Pulmonary artery endothelial cell (primary cell): Measurements from ENCODE around the gene PSTPIP2. TPM values are rescaled to one million over a fixed set of nuclear protein-coding genes. Genes with fewer than 3 reads are reported as not detected.
A peak's percentile ranks its signal among the peaks of the same experiment; 100 is the strongest.
"Not testable (repeated sequence)": the region's sequence is repeated elsewhere in the genome, so short reads cannot be mapped to it uniquely, and the experiment has no call there.

Experiments
- DNase-seq: peaks from one replicate; pipeline ENCODE4 v3.0.0-alpha.2; 2011; ENCODE audit warnings: low read depth, low spot score
- total RNA-seq: library from RNA; depleted of rRNA; stranded (reverse); fragments of >200 nt; gene quantifications from 2 replicates; pipeline ENCODE4 v1.2.3, GENCODE V29; 2014

Gene PSTPIP2, protein sequence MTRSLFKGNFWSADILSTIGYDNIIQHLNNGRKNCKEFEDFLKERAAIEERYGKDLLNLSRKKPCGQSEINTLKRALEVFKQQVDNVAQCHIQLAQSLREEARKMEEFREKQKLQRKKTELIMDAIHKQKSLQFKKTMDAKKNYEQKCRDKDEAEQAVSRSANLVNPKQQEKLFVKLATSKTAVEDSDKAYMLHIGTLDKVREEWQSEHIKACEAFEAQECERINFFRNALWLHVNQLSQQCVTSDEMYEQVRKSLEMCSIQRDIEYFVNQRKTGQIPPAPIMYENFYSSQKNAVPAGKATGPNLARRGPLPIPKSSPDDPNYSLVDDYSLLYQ
- total RNA-seq, result 2.0 and 7.5 TPM in 2 replicates

GRCh38 chr18:46071653-46072375 is at the start of gene PSTPIP2:
PSTPIP2 (minus strand) TSS chr18:46072260; CDS start chr18:46072188, 72 bp downstream.
- DNase-seq, result no peak

- no peak for DNase-seq
Observed at GRCh38 chr18:46113751-46114150, 41.7 kb upstream of the PSTPIP2 start.

- DNase-seq, result no peak
Observed at GRCh38 chr18:46110406-46110805, 38.3 kb upstream of the PSTPIP2 start.

DNA sequence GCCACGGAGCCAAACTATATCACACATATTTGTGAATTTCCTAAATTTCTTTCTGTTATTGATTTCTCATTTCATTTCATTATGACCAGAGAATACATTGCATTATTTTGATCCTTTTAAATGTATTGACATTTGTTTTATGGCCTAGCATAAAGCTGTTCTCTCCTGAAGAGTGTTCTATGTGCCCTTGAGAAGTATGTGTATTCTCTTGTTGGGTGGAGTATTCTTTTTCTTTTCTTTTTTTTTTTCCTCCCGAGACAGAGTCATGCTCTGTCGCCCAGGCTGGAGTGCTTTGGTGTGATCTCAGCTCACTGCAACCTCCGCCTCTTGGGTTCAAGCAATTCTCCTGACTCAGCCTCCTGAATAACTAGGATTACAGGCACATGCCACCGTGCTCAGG is 37.3 kb upstream of the PSTPIP2 start:
- no peak for DNase-seq

DNA sequence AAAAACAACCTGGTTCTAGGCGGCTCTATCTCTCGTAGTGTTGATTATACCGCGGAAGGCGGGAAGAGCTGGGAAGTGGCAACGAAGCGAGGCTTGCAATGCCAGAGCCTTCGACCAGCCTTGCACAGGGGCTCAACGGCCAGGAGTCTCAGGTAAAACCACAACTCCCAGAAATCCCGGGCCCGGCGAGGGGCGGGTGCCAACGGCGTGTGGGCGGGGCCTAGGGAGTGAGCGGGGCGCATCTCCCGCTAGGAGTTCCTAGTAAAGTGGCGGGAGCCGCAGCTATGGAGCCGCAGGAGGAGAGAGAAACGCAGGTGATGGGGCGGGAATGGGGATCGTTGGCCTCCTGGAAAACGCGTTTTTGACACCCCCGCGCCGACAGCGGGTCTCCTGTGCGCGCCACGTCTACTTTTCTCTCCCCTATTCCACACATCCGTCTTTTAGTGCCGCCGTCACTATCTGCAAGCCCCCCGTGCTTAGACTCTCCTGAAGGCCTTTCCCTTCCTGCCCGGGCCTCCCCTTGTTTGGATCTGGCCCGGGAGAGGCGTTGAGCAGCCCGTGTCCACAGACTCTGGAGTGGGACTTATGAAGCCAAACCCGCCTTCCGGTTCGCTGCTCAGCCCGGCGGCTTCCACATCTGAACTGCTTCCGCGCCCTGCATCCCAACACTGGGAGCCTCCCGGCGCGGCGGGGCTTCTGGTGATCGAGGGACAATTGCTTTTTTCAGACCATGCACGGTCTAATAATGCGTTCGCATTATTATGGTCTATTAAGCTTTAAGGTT is 32.3 kb upstream of the PSTPIP2 start, which contains the start of gene HAUS1:
Gene HAUS1, plus strand, starts transcription at position 258 of the 784 bp plus-strand sequence. Its CDS starts 27 bp downstream, at position 285.
- peak; percentile 33 for DNase-seq

- DNase-seq, result no peak
Observed at GRCh38 chr18:46099463-46099862, 27.4 kb upstream of the PSTPIP2 start.

DNA sequence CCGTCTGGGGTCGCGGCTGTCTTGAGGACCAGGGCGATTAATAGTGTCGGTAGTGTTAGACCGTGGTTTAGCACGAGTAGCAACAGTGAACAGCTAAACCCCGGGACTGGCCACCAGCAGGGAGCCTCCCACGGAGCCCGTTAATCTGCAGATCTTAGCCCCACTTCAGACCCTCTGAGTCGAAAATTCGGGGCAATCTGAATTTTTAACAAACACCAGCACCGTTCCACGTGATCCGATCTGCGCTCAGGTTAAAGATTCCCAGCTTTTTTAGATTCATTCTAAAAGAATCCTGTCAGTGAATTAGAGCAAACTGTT is 26.5 kb upstream of the PSTPIP2 start:
- DNase-seq, result no peak

DNA sequence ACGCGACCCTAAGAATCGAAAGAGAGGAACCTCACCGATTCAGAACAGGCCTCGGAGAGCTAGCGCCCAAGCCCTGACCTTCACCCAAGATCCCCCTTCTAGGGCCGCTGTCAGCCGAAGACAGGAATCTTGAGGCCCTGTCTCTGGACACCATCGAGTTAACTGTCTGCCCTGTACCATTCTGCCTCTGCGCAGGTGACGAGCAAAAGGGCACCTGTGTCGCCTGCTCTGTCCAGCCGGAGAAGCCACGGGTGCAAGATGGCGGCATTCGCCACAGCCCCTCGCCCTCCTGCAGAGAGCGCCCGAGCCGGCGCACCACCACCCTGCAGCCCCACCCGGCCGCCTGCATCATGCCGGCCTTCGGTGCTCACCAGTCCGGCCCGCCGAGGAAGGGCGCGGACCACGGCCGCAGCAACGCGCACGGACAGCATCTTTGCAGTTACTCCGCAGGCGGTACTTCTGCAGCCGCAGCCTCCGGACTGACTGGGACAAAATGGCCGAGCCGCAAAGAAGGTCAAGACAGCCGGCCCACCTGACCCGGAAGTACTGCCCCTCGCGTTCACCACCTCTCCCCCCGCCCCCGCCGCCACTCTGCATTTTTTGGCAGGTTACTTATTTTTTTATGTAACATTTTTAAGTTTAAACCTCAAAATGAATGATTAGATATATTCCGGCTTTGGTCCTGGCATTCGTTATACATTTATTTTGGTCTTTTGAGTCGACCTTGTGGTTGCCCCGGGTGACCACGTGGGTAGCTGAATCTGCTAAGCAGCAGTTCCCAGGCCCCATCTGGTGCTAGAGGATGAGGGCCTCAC is 25.9 kb upstream of the PSTPIP2 start, which contains the start of gene ATP5F1A:
Gene ATP5F1A, minus strand, starts transcription at position 496 of the 815 bp plus-strand sequence. Its CDS starts 65 bp downstream, at position 431.
- no peak for DNase-seq

DNA sequence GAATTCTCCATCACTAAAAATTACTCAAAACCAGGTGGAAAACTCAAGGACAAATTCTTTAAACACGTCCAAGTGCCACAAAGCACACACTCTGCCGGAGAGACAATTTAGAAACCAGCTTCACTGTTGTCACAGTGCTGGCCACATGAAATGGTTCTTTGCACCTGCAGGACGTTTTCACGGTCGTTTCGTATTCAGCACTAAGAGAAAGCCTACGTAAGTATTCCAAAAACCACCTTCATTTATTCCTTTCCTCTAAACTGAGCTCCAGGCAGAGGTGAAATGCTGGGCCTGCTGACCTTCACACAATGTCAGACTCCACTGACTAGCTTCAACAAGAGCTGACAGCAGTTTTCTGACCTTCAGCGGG is 25.4 kb upstream of the PSTPIP2 start:
- DNase-seq, result no peak

- DNase-seq, result no peak
Observed at GRCh38 chr18:46096651-46097300, 24.7 kb upstream of the PSTPIP2 start.

- DNase-seq, result no peak
Observed at GRCh38 chr18:46095532-46095931, 23.5 kb upstream of the PSTPIP2 start.

GRCh38 chr18:46088501-46088900 is 16.4 kb upstream of the PSTPIP2 start:
- DNase-seq, result not testable (repeated sequence)

DNA sequence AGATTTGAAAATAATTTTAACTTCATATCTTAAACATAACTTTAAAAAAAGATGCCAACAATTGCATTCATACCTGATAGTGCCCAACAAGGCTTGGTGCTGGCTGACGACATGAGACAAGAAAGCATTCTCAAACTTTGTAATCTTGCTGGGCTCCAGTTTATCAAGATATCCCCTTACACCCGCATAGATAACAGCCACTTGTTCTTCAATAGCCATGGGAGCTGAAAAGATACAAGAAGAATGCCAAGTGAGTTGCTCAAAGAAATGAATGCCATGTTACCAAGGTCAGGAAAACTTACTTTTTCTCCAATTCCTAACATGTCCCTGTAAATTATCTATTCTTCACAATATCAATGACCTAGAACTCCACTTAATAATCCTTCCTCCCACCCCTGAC is 12.4 kb upstream of the PSTPIP2 start:
- DNase-seq, result no peak

DNA sequence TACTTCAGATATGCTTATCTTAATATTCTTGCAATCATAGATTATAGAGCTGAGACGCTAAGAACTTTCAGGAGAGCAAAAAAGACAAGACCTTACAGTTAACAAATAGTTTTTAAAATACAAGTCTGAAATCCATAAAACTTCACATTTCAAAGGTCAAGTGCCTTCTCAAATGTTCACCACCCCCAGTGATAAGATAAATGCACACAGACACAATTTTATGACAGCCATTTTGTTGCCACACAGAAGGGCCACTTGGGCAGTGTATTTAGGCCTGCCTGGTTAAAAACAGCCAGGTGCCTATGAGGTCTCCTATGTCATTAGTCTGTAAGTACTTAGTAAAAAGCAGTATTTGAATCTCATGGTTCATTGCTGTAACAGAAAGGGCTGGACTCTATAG is 8.1 kb upstream of the PSTPIP2 start:
- no peak for DNase-seq

- no peak for DNase-seq
Observed at GRCh38 chr18:46079336-46079735, 7.3 kb upstream of the PSTPIP2 start.

DNA sequence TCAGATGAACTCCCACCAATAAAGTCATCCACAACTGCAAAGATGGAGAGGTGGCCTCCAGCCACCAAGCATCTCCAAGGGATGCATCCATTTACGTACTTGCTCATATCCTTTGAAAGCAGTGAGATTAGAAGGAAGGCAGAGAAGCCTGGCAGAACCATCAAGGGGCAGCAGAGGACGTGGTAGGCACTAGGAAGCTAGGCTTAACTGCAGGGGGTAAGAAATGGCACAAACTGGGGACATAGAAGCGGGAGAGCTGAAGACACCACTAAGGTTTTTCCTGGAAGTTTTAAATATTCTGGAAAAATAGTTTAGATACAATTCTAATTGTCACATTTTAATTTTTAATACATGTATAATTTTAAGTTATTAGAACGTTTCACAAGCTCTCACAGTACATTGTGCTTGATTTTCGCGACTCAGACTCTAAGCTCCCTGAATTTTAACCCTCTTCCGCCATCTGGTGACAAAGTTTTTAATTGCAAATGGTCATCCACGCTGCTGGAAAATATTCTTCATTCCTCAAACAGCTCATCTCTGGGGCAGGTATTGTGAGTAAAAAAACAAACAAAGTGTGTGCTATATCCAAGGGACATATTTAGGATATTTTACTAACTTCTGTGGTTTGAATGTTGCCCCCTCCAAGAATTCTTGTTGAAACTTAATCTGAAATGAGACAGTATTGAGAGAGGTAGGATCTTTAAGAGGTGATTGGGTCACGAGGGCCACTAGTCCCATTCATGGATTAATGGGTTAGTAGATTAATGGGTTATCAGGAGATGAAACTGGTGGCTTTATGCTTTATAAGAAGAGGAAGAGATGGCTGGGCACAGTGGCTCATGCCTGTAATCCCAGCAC is 1.6 kb upstream of the PSTPIP2 start:
- DNase-seq, result no peak

DNA sequence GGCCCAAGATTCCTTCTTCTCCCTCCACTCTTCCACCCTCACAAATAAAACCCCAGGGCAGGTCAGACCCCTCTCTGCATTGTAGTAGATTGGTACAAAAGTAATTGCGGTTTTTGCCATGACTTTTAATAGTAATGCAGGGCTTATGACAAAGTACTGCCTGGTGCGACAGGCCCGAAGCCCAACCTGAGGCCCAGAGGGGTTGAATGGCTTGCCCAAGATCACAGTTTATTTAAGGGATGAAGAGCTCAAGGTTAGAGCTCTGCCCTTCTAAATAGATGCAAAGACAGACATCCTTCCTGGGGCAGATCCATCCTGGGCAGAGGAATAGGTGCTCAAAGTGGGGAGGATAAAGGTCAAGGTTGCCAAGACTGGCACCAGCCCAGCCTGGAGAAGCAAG is 899 bp upstream of the PSTPIP2 start:
- DNase-seq, result no peak

DNA sequence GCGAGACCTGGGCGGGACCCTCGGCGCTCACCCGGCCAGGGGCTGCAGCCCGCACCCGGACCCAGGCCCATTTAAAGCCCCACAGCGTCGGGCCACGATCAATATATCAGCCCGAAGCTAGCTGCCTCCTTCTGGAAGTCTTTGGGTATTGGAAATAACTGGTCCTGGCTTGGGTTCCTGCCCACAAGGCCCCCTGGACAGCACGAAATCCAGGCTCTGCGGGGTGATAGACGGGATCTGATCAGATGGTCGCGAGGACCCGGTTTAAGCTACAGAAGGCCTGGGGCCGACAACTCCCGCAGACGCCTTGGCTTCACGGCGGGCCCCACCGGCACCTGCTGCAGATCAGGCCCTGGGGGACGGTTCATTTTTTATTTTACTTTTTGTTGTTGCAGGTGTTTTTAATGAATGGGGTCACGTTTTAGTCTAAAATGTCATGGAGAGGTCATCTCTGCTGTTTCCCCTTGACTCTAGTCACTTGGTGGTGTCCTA is 362 bp upstream of the PSTPIP2 start:
- DNase-seq, result no peak

DNA sequence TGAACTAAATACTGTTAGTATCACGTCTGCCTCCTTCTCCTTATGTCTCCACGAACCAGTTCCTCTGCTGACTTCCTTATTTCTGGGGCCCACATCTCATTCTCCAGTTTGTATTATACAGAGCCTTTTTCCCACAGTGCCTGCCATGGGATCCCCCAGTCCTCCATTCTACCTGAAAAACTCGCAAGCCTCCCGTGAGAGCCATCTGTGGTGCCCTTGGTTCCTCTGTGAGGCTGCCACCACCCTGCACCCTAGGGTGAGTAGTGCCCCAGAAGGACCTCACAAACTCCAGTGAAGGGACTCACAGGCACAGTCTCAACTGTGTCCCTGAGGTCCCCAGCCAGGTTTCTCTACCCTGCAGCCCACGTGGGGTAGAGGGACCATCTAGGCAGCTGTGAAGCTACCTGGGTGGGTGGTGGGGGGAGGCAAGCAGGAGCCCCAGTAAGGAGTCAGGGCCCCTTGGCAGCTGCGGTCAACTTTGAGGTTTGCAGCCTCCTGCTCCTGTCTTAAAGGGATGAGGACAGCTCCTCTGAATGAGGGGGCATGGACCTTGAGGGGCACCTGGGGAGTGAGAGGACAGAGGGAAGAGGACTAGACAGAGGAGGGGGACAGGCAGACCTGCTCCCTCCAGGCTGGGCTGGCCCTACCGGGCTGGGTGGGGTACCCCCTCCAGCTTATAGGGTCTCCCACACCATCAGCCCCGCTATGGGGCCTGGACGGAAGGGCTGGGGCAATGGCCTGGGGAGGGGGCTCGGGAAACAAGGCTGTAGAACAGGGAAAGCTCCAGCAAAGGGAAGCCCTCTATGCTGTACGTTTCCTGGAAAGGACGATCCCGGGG is 1.0 kb downstream of the PSTPIP2 start:
- DNase-seq, result no peak
